Measurements from ENCODE around the gene OMA1.

Gene OMA1

DNA sequence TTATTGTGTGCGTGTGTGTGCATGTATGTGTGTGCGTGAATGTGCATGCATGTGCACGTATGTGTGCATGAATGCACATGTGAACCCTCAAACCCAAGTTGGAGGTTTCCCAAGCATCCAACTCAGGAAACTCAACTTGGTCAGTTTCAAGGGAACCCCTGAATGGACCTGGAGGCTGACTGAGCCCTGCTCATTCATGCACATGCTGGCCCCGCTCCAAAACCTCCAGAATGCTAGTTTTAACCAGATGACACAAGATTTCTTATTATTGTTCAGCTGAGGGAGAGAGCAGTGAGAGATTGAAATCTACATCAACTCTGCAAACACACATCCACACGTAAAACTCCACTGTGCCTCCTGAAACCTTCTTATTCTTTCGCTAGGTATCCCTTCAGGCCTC lies 104.4 kb downstream of the OMA1 start:
- TF ChIP-seq EZH2phosphoT487 (IDR thresholded peaks at IDR 0.05; ENCODE audit: low read length), result no peak
- no peak for TF ChIP-seq EZH2 (optimal IDR thresholded peaks at IDR 0.05; ENCODE audit: low read depth, low read length)
- TF ChIP-seq, protein P1, sequence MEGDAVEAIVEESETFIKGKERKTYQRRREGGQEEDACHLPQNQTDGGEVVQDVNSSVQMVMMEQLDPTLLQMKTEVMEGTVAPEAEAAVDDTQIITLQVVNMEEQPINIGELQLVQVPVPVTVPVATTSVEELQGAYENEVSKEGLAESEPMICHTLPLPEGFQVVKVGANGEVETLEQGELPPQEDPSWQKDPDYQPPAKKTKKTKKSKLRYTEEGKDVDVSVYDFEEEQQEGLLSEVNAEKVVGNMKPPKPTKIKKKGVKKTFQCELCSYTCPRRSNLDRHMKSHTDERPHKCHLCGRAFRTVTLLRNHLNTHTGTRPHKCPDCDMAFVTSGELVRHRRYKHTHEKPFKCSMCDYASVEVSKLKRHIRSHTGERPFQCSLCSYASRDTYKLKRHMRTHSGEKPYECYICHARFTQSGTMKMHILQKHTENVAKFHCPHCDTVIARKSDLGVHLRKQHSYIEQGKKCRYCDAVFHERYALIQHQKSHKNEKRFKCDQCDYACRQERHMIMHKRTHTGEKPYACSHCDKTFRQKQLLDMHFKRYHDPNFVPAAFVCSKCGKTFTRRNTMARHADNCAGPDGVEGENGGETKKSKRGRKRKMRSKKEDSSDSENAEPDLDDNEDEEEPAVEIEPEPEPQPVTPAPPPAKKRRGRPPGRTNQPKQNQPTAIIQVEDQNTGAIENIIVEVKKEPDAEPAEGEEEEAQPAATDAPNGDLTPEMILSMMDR (IDR thresholded peaks at IDR 0.05; ENCODE audit: low read length), result no peak
- Histone ChIP-seq H3K4me2 (ENCODE audit: low read depth, low read length) (no peak overlapping the region), H2AFZ (ENCODE audit: low read length) (no peak overlapping the region), H3K79me2 (ENCODE audit: low read length) (no peaks in the 10 kb centered on the region), H3K4me3 (ENCODE audit: low read length) (no peak overlapping the region), H3K27me3 (replicated peaks; ENCODE audit: insufficient read depth, low read length) (no peaks in the 10 kb centered on the region), H3K4me1 (ENCODE audit: low read length) (no peaks in the 10 kb centered on the region), H3K9ac (ENCODE audit: low read length) (no peak overlapping the region), H3K9me2 (replicated peaks; ENCODE audit: insufficient read depth, low read length) (no peaks in the 10 kb centered on the region), H3K36me3 (replicated peaks; ENCODE audit: insufficient read depth, low read length) (no peaks in the 10 kb centered on the region), H3K27ac (ENCODE audit: low read length) (no peak overlapping the region), H3F3A (ENCODE audit: insufficient read depth, low read length) (no peaks in the 10 kb centered on the region), H3K9me3 (replicated peaks; ENCODE audit: insufficient read depth, low read length) (no peaks in the 10 kb centered on the region), H4K20me1 (ENCODE audit: insufficient read depth, low read length) (no peaks in the 10 kb centered on the region)
- DNase-seq, result no peak

DNA sequence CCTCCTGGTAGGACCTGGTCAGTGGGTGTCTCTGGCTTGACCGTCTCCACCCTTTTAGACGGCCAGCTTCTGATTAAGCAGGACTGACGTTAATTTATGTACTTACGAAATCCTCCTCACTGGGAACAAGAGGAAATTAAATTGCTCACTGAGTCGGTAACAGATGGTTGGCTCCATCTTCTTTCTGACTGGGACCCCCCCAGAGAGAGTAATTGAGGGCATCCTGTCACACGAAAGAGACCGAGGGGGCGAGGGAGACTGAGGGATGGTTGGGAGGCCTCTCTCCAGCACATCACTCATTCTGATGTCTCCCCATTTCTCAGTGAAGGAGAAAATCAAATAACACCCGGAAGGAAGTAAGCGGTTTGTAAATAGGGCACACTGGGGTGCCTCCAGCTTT lies 104.8 kb downstream of the OMA1 start:
- no peak for DNase-seq
- H3K4me2 ChIP-seq (ENCODE audit: low read depth, low read length), result no peak overlapping the region
- TF ChIP-seq EZH2 (optimal IDR thresholded peaks at IDR 0.05; ENCODE audit: low read depth, low read length) (no peak), EZH2phosphoT487 (IDR thresholded peaks at IDR 0.05; ENCODE audit: low read length) (no peak)
- TF ChIP-seq, protein P1 (IDR thresholded peaks at IDR 0.05; ENCODE audit: low read length), result no peak
- H3K27me3 ChIP-seq (replicated peaks; ENCODE audit: insufficient read depth, low read length), result no peaks in the 10 kb centered on the region
- no peaks in the 10 kb centered on the region for H3K4me1 ChIP-seq (ENCODE audit: low read length)
- H3K79me2 ChIP-seq (ENCODE audit: low read length), result no peaks in the 10 kb centered on the region
- no peak overlapping the region for H3K9ac ChIP-seq (ENCODE audit: low read length)
- no peak overlapping the region for H2AFZ ChIP-seq (ENCODE audit: low read length)
- no peaks in the 10 kb centered on the region for H3K9me2 ChIP-seq (replicated peaks; ENCODE audit: insufficient read depth, low read length)
- H3K9me3 ChIP-seq (replicated peaks; ENCODE audit: insufficient read depth, low read length), result no peaks in the 10 kb centered on the region
- no peaks in the 10 kb centered on the region for H3K36me3 ChIP-seq (replicated peaks; ENCODE audit: insufficient read depth, low read length)
- H3K4me3 ChIP-seq (ENCODE audit: low read length), result no peak overlapping the region
- no peaks in the 10 kb centered on the region for H3F3A ChIP-seq (ENCODE audit: insufficient read depth, low read length)
- H3K27ac ChIP-seq (ENCODE audit: low read length), result no peak overlapping the region
- no peaks in the 10 kb centered on the region for H4K20me1 ChIP-seq (ENCODE audit: insufficient read depth, low read length)

DNA sequence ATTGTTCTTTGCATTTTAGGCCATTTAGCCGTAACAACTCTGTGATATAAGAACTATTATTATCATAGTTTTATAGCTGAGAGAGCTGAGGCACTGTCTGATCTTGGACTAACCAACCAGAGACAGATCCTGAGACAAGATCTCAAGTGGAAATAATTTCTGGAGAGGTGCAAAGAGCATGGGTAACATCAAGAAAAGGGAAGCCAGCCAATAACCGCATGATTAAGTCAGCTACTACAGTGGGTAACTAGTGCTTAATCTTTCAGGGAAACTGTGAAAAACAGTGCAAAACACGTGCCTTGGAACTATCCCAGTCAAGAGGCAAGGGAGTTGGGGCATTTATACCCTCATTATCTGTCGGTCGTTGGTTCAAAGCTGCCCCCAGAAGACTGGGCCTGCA lies 105.8 kb downstream of the OMA1 start:
- Histone ChIP-seq H2AFZ (ENCODE audit: low read length) (no peak overlapping the region), H4K20me1 (ENCODE audit: insufficient read depth, low read length) (no peaks in the 10 kb centered on the region), H3K9me2 (replicated peaks; ENCODE audit: insufficient read depth, low read length) (no peaks in the 10 kb centered on the region), H3K27ac (ENCODE audit: low read length) (no peak overlapping the region), H3K4me1 (ENCODE audit: low read length) (no peaks in the 10 kb centered on the region), H3K79me2 (ENCODE audit: low read length) (no peaks in the 10 kb centered on the region), H3K36me3 (replicated peaks; ENCODE audit: insufficient read depth, low read length) (no peaks in the 10 kb centered on the region), H3F3A (ENCODE audit: insufficient read depth, low read length) (no peaks in the 10 kb centered on the region), H3K4me2 (ENCODE audit: low read depth, low read length) (no peak overlapping the region), H3K27me3 (replicated peaks; ENCODE audit: insufficient read depth, low read length) (no peaks in the 10 kb centered on the region), H3K9me3 (replicated peaks; ENCODE audit: insufficient read depth, low read length) (no peaks in the 10 kb centered on the region), H3K9ac (ENCODE audit: low read length) (no peak overlapping the region), H3K4me3 (ENCODE audit: low read length) (no peak overlapping the region)
- no peak for DNase-seq
- no peak for TF ChIP-seq EZH2 (optimal IDR thresholded peaks at IDR 0.05; ENCODE audit: low read depth, low read length)
- TF ChIP-seq, protein P1 (IDR thresholded peaks at IDR 0.05; ENCODE audit: low read length), result no peak
- TF ChIP-seq EZH2phosphoT487 (IDR thresholded peaks at IDR 0.05; ENCODE audit: low read length), result no peak
